ENCODE measurements around the gene NPAS3.

DNA sequence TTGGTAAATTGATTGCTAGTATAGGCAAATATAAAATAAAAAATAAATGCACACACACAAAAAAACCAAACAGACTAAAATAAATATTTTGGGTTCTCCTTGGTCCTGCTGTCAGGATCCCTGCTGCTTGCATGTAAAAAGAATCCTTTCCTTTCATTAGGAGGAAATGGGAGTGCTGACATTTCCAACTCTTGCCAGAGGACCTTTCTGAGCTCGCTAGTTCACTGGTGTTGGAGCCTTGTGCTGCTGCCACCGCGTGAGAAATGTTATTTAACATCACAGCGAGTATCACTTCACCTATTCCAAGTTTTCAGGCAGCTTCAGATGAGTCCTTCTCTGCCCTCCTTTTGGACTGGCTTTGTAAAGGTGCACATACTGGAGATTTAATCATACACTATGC, 358.9 kb downstream of the NPAS3 start:
- TF ChIP-seq, protein P1, sequence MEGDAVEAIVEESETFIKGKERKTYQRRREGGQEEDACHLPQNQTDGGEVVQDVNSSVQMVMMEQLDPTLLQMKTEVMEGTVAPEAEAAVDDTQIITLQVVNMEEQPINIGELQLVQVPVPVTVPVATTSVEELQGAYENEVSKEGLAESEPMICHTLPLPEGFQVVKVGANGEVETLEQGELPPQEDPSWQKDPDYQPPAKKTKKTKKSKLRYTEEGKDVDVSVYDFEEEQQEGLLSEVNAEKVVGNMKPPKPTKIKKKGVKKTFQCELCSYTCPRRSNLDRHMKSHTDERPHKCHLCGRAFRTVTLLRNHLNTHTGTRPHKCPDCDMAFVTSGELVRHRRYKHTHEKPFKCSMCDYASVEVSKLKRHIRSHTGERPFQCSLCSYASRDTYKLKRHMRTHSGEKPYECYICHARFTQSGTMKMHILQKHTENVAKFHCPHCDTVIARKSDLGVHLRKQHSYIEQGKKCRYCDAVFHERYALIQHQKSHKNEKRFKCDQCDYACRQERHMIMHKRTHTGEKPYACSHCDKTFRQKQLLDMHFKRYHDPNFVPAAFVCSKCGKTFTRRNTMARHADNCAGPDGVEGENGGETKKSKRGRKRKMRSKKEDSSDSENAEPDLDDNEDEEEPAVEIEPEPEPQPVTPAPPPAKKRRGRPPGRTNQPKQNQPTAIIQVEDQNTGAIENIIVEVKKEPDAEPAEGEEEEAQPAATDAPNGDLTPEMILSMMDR (IDR thresholded peaks at IDR 0.05; ENCODE audit: low read depth, low read length): no peak
- TF ChIP-seq EZH2phosphoT487 (IDR thresholded peaks at IDR 0.05; ENCODE audit: low read depth): no peak

Data from OCI-LY3 (cell line).